Esophagus squamous epithelium (tissue), 5 donors: ENCODE measurements around the gene GPC5. TPM values are rescaled to one million over a fixed set of nuclear protein-coding genes. Genes with fewer than 3 reads are reported as not detected.

Experiments used
- DNase-seq: peaks from one replicate; lab custom pipeline; 2025; lab: John Stamatoyannopoulos, UW
- H3K27ac ChIP-seq, 4 donors: fragments of 200-600 bp; sonication (generic); one replicate each; pipeline ENCODE4 v1.5.1; 2016 to 2019; ENCODE audit warnings: mild to moderate bottlenecking in 1 of 4
- H3K27me3 ChIP-seq, 4 donors: fragments of 200-600 bp; sonication (generic); 1 replicate in 3 of 4; 2 replicates in 1 of 4; pipeline versions ENCODE4 v1.5.1 to v1.6.0; 2017 to 2021; ENCODE audit warnings: antibody characterized with exemption in 1 of 4
- H3K36me3 ChIP-seq, 3 donors: fragments of 200-600 bp; sonication (generic); one replicate each; pipeline ENCODE4 v1.5.1; 2016 to 2019
- H3K4me1 ChIP-seq, 3 donors: fragments of 200-600 bp; sonication (generic); one replicate each; pipeline ENCODE4 v1.5.1; 2017 to 2019
- H3K4me3 ChIP-seq, 4 donors: fragments of 200-600 bp; sonication (generic); 1 replicate in 3 of 4; 2 replicates in 1 of 4; pipeline ENCODE4 v1.5.1; 2016 to 2019; ENCODE audit warnings: mild to moderate bottlenecking in 2 of 4, moderate library complexity in 1 of 4
- H3K9me3 ChIP-seq, 3 donors: fragments of 200-600 bp; sonication (generic); one replicate each; pipeline ENCODE4 v1.5.1; 2016 to 2019
- CTCF ChIP-seq, 6 experiments: fragments of 450-650 bp in 4 of 6; fragments of 200-600 bp in 2 of 6; sonication (generic) in 2 of 6; IDR thresholded peaks; one replicate each; pipeline ENCODE4 v1.5.1; 2016 to 2019; ENCODE audit warnings: antibody characterized with exemption in 6 of 6, mild to moderate bottlenecking in 4 of 6, moderate library complexity in 4 of 6
- POLR2A ChIP-seq, 4 donors: fragments of 450-650 bp; IDR thresholded peaks; one replicate each; pipeline ENCODE4 v1.6.1; 2017; ENCODE audit warnings: antibody characterized with exemption in 4 of 4, mild to moderate bottlenecking in 4 of 4, moderate library complexity in 3 of 4
- WGBS, 2 donors: methylation state at CpG; one replicate each; pipeline ENCODE4 v1.1.5; 2018; 5-methylcytosine and 5-hydroxymethylcytosine counted together
- intact Hi-C: fragments of 100-400 bp; cut with DNase I; formaldehyde crosslinking; loops from one replicate; pipeline ENCODE4 v1.15.0; 2022
- total RNA-seq, 4 donors: library from RNA; depleted of rRNA; stranded (reverse); fragments of >200 nt; gene quantifications; one replicate each; pipeline ENCODE4 v1.1.0, GENCODE V29; 2016
- donor health status: DM: yes; HTN: yes; CAD: no.

GPC5 gene
- total RNA-seq, 4 donors from 2014 or later: not detected

DNA sequence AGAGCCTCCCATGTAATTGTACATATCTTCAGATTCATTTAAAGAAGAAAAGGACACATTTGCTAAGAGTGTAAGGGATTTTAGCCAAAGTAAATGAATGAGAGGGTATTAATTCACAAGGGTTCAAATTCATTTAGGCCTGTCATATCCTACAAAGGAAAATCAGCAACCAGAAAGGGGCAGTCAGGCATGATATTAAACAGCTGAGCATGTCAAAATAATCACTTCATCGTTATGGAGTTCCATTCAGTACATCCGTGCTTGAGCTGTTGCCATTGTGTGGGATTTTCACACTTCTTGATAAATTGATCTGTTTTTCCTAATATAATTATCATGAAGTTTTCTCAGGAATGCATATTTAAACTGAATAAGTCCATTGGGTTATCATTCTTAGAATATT is 567.1 kb downstream of the GPC5 start:
- no peak overlapping the region for H3K27ac ChIP-seq
- DNase-seq: no peak
- TF ChIP-seq CTCF (IDR thresholded peaks at IDR 0.05): no peak
- TF ChIP-seq POLR2A (IDR thresholded peaks at IDR 0.05): no peak
- H3K36me3 ChIP-seq: no peaks in the 10 kb centered on the region
- peaks cover 0 to 6% (median 0%) of the 10 kb centered on the region in 3 donors for H3K9me3 ChIP-seq
- WGBS, 2 donors: 29 to 36% methylated on average over 2 of the region's 2 CpGs
- intact Hi-C loops: no loop called here
- H3K4me1 ChIP-seq: no peaks in the 10 kb centered on the region
- no peaks in the 10 kb centered on the region for H3K27me3 ChIP-seq
- no peak overlapping the region for H3K4me3 ChIP-seq

DNA sequence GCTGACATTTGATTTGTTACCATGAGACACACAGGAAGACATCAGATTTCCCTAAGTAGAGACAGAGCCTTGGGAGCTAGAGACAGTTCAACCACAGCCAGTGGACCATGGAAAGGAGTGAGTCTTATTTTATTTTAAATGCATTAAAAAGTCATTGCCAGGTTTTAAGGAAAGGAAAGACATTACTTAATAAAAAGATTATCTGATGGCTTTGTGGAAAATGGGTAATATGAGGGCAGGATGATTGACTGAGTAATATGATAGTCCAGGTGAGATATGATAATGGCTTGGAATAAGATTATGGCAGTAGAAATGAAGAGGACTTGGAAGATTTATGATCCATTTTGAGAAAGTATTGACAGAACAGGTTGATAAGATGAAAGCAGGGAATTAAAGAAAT is 580.1 kb downstream of the GPC5 start:
- TF ChIP-seq POLR2A (IDR thresholded peaks at IDR 0.05) (no peak), CTCF (IDR thresholded peaks at IDR 0.05) (no peak)
- peaks cover 0 to 3% (median 0%) of the 10 kb centered on the region in 3 donors for H3K9me3 ChIP-seq
- no peaks in the 10 kb centered on the region for H3K4me1 ChIP-seq
- DNase-seq: no peak
- H3K27me3 ChIP-seq: no peaks in the 10 kb centered on the region
- H3K4me3 ChIP-seq: no peak overlapping the region
- no peak overlapping the region for H3K27ac ChIP-seq
- H3K36me3 ChIP-seq: no peaks in the 10 kb centered on the region
- intact Hi-C loops: no loop called here

DNA sequence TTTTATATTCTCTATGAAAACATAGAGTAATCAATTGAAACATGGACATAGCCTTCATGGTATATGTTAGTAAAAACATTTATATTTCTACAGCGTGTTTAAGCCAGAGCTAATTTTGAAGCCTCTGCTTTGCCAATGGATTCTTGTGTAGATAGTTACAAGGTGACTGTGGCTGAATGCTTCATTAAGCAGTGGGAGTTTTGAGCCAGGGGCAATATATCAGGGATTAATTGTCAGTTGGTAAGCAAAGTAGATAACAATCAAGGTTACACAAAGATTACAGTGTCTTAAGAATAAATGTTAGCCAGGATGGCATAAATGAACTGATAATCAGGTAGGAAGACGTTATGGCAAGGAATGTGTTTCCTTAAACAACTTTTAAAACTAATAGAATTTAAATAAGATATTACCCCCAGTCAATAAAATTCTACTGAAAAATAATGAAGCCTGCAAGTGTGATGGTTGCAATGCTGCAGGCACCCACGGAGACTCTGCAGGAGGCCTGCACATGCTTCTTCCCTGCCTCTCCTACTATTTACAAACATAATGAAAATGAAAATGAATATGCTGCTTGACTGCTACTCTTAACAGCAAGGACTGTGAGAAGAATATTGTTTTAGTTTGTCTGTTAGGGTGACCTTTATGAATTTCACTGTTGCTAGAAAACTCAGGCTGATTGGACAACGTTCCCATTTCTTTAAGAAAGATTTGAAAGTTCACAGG is 588.5 kb downstream of the GPC5 start:
- no peaks in the 10 kb centered on the region for H3K9me3 ChIP-seq
- no peak overlapping the region for H3K4me3 ChIP-seq
- no peaks in the 10 kb centered on the region for H3K27me3 ChIP-seq
- 45 to 46% methylated on average over 4 of the region's 4 CpGs for WGBS, 2 donors
- H3K27ac ChIP-seq: no peak overlapping the region
- intact Hi-C loops: no loop called here
- TF ChIP-seq POLR2A (IDR thresholded peaks at IDR 0.05) (no peak), CTCF (IDR thresholded peaks at IDR 0.05) (no peak)
- H3K4me1 ChIP-seq: no peaks in the 10 kb centered on the region
- no peaks in the 10 kb centered on the region for H3K36me3 ChIP-seq
- no peak for DNase-seq

- intact Hi-C loops: no loop called here
- Histone ChIP-seq H3K9me3 (no peaks in the 10 kb centered on the region), H3K4me3 (no peak overlapping the region), H3K27me3 (no peaks in the 10 kb centered on the region), H3K4me1 (no peaks in the 10 kb centered on the region), H3K27ac (no peak overlapping the region), H3K36me3 (no peaks in the 10 kb centered on the region)
- DNase-seq: no peak
- TF ChIP-seq POLR2A (IDR thresholded peaks at IDR 0.05): no peak
- no peak for TF ChIP-seq CTCF (IDR thresholded peaks at IDR 0.05)
- 64 to 66% methylated on average over 3 of the region's 3 CpGs for WGBS, 2 donors
Measured at GRCh38 chr13:91988331-91988730, 589.9 kb downstream of the GPC5 start.

DNA sequence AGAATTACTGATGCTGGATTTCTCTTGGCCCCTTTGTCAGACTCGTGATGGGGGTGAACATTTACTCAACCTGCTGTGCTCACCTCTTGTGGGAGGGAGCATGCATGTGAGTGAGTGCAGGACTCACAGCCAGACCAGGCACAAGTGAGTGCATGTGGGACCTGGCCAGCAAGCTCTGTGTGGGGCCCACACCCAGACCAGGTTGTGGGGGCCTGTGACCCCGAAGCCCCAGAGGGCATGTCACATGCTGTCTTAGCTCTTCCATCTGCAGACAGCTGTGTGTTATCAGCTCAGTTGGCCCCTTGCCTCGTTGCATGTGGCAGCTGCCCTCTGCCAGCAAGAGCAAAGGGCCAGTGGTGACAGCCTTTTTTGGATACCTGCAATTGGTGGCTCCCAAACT is 614.4 kb downstream of the GPC5 start:
- no peaks in the 10 kb centered on the region for H3K36me3 ChIP-seq
- no peak overlapping the region for H3K4me3 ChIP-seq
- peaks cover 0 to 11% (median 0%) of the 10 kb centered on the region in 3 donors for H3K9me3 ChIP-seq
- H3K4me1 ChIP-seq: no peaks in the 10 kb centered on the region
- intact Hi-C loops: no loop called here
- no peak overlapping the region for H3K27ac ChIP-seq
- WGBS, 2 donors: 54 to 68% methylated on average over 2 to 3 of the region's 3 CpGs
- no peak for TF ChIP-seq POLR2A (IDR thresholded peaks at IDR 0.05)
- no peaks in the 10 kb centered on the region for H3K27me3 ChIP-seq
- no peak for DNase-seq
